SK-N-DZ (cell line): ENCODE measurements around the gene NTRK3.

Experiments
- DNase-seq: peaks from one replicate; pipeline ENCODE4 v3.0.0-alpha.2; 2015; ENCODE audit warnings: low spot score

NTRK3 gene

DNA sequence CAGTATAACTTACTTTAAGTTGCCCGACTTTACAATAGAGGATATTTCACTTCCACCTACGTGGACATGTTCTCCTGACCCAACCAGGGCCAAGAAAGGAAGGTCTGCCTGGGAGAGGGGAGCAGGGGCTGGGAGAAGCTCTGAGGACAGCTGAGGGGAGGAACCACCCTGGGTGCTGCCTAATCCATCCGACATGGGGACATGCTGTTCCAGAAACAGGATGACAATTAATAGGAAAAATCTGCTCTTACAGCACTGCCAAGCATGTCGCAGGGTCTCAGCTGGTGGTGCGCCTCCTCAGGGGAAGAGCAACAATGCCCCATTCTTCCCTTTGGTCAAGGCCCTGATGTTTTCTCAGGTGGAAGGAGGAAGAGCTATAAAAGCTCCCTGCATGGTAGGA lies 132.3 kb downstream of the NTRK3 start:
- no peak for DNase-seq

DNA sequence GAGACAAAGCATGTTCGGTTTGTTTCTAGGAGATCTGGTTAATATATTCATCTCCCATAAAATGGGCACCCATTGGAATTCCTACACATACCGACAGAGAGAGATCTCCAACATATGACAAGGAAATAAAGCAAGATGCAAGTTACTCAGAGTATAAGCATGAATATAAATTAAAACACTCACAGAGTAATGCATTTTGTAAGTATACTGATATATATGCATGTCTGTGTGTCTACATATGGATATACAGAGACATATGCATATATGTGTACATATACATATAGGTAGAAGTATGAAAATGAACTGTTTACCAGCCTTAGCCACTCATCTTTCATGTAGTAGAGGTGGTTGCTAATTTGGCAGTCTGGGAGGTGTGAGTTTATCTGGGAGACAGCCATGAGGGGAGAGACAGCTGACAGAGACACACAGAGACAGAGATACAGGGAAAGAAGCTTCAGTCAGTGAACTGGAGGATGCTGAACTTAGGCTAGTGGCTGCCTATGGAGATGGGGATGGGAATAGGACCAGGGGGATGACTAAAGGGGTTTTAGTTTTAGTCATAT lies 134.5 kb downstream of the NTRK3 start:
- DNase-seq, result no peak

DNA sequence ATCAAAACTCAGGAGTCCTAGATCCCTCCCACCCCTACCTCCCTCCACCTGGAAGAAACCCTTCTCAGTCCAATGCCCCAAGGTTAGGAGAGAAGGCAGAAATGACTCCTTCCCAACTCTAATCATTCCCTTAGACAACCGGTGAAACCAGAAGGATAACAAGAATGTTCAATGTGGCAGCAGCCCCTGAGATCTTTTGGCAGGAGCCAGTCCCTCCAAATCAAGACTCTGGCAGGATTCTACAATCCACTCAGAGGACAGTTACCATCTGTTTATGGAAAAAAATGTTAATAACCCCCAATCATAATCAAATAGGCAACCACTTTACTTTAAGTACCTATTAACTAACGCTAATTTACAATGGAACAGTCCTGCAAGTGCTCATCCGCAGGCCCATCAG lies 136.5 kb downstream of the NTRK3 start:
- DNase-seq, result peak; percentile 11

DNA sequence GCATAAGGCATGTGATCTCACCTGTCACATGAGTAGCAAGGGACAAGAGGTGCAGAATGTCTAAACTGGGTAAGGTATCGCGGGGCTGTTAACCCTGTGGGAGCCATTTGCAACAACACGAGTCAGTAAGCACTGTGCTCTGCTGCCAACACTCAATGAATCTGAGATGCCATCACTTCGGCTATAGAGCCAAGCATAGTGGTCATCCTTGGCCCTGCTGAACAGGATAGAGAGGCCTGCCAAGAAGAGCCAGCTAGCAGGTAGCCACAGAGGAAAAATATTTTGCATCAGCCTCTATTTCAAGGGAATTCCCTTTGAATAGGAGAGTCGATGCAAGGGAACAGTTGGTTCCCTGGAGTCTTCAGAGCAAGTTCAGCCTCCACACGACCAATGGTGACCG lies 137.8 kb downstream of the NTRK3 start:
- DNase-seq, result no peak

DNA sequence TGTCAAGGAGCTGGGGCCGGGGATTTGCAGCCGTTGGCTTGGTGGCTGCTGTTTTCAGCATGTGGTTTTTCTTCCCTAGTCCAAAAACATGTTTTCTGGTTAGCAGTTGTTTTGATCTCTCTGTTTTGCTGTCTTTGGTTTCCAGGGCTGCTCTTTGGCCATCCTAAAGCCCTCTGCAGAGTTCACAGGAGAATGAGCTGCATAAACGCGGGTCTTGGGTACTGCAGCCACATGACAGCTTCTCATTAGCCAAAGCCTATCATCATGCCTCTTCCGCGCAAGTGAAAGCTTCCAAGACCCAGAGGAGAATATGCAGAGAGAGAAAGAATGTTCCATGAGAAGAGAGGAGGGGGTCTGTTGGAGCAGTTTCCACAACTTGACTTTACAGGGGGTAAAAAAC lies 138.5 kb downstream of the NTRK3 start:
- no peak for DNase-seq

DNA sequence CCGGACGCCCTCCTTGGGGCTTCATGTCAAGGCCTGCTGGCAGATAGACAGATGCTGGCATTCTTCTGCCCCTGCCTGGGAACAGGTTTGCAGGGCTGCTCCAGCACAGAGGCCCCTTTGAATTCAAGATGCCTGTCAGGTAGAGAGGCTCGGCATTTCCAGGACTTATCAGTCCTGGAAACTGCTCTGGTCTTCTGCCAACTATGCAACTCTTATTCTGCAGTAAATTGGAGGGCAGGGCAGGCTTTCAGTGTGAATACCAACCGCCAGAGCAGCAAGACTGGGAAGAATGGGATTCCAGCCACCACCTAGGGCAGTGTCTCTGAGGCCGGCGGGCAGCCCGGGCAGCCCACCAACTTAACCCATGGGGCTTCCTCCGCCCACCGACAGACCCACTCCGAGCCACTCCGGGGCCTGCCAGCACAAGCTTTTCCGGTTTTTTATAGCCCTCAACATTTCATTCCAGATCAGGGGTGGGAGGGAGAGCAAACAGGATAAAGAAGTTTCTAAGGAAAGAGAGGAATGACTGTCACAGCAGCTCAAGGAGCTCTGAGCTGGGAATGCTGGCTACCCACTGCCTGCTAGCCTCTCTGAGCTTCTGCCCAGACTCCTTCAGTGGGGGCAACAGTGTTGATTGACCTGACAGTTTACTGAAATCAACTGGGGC lies 140.9 kb downstream of the NTRK3 start:
- DNase-seq, result no peak

DNA sequence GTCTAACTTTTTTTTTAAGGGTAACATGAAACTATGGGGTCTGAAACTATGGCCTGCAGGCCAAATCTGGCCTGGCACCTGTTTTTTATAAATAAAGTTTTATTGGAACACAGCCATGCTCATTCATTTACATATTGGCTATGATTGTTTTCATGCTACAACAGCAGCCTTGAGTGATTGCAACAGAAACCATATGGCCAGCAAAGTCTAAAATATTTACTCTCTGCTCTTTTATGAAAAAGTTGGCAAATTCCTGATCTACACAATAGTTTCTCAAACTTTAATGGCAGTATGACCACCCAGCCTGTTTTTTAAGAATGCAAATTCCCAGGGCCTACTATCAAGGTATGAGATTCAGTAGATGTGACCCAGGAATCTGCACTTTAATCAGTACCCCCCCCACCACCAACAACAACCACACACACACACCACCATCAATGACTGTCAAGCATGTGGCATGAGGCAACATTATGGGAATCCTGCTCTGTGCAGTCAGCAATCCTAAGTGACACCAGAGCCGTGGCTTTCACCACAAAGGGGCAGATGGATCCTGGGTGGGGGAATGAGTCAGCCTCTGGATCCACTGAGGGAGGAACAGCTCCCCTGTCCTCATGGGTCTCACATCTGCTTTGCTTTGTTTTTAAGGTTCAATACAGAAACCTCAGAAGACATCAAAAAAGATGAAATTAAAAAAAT lies 142.8 kb downstream of the NTRK3 start:
- no peak for DNase-seq

DNA sequence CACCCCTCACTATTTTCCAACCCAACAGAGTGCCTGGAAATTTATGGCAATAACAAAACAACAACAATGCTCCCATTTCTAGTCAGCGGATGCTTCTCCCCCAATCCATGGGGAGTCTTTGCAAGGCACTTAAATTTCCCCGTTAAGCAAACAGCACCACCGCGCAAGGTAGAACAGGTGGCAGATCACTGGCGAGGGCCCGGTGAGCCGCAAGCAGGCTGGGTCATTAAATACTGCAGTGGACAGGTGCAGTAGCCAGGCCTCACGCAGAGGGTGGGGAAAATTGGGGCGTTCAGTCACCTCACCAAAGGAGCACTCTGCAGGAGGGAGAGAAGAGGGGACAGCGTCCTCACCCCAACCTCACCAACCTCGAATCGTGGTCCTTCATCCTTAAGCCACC lies 147.5 kb downstream of the NTRK3 start:
- DNase-seq, result no peak

DNA sequence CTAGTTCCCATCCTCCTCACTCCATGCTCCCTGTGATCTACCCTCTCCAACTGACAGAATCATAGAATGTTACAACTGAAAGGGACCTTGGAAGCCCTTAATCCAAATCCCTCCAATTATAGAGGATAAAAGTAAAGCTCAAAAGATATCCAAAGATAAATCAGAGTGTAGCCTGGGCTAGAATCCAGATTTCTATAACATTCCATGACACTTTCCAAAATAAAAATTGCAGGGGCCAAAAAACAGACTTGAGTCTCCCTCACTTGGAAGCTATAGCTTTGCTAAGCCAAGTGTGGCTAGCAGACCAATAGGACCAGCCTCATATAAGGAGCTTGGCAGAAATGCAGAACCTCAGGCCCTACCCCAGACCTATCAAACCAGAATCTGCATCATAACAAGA lies 148.1 kb downstream of the NTRK3 start:
- DNase-seq, result no peak

DNA sequence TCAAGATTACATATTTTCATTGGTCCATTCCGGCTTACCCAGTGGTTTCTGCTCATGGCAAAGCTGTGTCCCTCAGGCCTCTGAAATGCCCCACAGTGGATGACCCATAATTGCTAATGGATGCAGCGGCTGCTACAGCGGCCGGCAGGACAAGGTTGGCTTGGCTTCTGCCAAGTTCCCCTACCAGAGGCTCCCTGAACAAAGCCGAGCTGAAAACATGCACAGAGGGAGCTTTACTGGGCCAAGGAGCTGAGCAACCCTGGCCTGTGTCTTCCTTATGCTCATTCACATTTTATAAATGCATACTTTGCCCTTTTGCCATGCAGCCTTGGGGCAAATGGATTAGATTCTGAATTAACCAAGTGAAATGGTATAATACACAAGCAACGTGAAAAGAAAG lies 150.5 kb downstream of the NTRK3 start:
- no peak for DNase-seq

DNA sequence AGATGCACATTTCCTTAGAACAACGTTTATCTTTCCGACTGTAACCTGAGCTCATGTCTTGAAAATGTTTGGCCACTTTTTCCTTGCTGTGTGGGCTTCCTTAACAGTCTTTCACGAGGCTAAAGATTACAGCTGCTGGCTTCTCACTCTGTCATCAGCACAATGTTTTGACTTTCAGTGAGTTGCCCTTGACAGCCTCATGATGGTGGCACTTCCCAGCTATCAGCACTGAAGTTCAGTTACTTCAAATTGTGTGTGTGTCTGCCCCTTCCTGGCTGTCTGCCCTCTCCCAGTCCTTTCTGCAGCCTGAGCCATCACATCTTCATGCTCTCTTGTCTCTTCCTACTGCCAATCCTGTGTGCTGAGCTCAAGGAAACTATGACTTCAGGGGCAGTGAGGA lies 152.2 kb downstream of the NTRK3 start:
- no peak for DNase-seq

DNA sequence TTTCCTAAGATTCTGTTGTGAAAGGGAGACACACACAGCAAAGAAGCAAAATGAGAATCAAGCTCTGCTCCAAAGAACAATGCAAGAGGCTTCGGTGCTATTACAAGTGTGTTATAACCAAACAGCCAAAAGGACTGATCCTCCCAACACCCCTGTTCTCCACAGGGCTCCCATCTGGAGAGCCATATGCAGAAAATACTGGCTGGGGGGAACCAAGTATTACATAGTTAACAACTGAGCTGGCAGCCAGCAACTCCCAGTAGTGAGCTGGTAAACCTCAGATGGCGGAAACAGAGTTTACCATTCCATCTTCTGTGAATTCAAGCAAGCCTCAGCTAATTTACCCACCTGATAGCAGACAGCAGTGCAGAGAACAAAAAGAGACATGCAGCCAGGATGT lies 156.4 kb downstream of the NTRK3 start:
- DNase-seq, result no peak

DNA sequence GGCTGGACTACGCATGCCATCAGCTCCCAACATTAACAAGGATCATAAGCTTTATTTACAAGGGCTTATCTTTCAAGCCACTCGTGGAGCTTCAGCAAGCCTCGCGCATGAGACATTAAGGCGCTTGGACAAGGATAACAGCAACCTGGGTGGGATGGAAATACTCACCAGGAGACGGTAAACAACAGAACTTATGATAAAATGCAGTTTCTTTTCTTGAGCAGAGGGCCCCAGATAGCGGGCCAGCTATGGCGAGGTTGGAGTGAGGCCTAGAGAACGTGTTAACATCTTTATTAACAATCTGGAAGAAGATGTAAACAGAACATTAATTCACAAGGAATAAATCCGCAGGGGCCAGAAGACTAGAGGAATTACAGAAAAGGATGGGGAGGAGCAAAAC lies 158.2 kb downstream of the NTRK3 start:
- no peak for DNase-seq

DNA sequence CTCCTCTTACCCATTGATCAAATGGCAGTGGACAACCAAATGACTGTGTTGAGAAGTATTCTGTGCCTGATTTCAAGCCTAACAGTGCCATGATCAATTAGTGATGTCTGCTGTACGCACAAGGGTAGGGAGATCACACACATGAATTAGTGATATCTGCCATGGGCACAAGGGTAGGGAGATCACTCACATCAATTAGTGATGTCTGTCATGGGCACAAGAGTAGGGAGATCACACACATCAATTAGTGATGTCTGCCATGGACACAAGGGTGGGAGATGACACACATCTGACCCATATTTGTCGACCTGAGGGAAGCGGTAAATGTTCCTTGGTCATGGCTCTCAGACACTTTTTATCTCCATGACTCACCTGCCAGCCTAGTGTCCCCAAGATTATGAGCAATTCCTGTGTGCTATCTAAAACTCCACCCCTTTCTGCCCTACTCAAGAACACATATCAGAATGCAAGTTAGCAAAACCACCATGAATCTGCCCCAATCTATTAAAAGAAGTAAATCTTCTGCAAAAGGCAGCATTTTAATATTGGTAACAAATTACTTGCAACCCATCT lies 165.0 kb downstream of the NTRK3 start:
- DNase-seq, result no peak

DNA sequence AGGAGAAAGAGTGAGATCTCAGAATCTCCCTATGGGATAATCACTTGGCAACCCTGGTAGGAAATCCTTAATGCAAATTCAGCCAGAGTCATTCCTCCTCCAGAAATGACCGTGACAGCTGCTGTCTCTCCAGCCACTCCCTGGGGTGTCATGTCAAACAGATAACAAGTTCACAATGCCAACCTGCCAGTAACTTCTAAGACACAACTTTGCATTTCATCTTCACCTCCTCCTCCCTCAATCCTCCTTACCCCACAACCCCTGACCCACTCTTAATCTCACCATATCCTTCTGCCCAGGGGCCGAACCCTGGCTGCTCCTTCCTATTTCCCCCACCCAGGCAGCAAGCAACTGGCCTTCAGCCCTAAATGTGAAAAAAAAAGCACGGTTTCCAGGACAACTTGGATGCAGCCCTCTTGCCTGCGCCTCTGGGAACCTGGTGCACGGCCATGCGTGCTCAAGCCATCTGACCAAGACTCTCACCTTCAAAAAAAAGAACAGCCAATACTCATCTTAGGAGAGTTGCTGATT lies 166.0 kb downstream of the NTRK3 start:
- DNase-seq, result no peak

DNA sequence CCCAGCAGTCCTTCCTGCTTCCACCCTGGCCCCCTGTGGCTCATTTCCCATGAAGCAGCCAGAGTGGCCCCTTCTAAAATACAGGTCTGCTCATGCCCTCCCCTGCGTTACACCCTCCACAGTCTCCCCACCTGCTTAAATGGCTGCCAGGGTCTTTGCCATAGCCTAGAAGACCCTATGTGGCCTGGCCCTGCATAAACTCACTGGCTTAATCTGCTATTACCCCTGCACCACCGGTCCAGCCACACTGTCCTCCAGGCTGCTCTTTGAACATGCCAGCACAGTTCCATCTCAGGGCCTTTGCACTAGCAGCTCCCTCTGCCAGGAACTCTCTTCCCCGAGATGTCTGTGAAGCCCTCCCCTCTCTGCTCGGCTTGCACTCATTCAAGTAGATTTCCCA lies 166.8 kb downstream of the NTRK3 start:
- DNase-seq, result no peak

DNA sequence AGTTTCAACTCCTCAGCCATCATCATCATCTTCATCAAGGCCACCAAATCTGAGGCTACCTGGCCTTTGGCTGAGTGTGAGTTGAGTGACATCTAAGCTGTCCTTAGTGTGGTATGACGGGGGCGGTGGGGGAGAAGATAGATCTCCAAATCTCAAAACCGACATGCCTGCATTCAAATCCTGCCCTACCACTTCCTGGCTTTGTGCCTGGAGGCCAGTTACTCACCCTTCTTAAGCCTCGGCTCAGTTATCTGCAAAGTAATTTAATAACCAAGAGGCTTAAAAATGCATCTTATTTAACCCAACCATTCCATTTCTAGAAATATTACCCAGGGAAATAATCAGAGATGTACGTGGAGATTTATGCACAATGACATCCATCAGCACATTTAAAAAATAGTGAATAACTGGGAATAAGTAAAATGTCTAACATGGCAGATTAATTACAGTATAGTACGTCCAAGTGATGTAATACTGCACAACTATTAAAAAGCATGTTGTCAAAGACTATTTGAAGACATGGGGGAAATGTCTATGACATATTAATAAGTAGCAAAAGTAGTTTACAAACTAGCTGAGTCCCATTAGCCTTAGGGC lies 167.4 kb downstream of the NTRK3 start:
- DNase-seq, result no peak

DNA sequence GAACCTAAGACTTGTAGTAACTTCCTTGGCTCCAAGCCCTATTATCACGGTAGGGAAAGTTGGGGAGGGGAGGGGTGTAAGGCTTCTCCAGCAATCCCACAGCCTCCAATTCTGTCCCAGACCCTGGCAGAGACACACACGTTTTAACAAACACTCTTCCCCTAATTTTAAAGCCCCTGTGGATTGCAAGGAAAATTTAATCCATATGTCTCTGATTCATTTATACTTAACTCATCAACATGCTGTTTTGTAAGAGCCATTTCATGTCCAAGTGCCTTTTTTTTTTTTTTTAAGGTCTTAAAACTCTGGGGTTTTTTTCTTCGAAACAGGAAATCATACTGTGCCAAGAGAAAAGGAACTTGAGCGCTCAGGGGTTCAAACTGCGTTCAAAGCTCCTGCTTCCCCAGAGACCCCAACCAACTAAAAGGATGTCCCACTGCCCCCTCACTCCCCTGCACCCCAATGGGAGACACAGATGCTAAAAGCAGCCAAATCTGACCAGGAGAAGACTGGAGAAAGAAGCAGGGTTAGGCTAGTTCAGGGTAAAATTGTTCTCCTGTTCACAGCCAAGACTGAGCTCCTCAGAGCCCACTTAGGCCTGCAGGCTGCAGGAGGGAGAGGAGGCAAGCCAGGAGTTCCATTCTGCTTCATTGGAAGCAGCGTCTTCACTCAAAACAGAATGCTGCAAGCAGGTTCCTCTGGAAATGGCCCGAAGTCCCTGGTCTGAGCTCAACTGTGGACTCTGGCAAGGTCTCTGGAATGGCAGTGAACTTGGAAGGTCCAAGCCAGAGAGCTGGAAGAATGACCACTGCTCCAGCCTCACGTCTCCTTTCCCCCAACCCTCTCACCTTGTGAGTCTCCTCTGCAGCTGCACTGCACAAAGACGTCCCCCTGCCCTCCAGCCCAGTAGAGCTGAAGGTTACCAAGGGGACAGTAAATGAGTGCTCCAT lies 172.5 kb downstream of the NTRK3 start:
- DNase-seq, result no peak

DNA sequence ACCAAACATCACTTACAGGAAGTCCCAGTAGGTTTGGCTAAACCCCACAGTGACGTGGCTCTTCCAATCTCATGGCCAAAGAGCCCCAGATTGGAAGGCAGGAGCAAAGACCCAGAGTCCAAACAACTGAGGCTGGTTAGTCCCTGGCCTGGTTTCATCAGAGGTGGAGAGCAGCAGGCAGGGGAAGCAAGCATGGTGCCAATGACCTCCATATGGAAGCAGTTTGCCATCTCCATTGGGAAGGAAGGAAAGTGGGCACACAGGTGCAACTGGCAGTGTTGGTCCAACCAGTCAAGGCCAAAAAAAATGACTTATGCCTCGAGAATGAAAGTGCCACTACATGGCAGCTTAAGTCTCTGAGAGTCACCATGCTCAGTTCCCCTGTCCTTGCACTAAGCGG lies 175.9 kb downstream of the NTRK3 start:
- no peak for DNase-seq

DNA sequence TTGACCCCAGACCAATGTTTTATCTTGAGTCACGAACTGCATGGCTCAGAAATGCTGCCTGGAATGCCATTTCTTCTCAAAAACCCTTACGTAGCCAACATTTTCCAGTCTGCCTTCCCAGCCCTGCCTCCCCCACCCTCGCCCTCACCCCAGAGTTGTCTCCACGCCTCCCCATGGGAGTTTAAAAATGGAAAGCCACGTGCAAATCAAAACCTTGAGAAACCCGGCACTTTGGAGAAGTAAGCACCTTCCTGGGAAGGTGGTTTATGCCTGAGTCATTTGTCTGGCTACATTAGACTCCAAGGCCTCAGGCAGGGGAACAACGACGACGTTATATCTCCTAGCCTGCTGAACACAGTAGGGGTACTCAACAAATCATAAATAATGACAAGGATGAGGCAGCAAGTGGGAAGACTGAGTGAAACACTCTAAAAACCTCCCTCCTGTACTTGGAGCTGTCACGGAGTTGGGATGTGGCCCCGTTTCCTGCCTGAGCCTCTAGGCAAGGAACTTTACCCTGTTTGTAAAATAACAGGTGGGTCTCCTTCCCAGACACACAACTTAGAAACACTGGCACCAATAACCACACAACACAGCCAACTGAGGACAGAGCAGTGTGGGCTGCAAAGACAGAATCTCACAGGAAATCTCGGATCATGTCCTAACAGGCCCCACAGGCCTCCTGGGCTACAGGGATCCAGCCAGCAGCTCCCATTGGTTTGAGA lies 179.1 kb downstream of the NTRK3 start:
- no peak for DNase-seq

DNA sequence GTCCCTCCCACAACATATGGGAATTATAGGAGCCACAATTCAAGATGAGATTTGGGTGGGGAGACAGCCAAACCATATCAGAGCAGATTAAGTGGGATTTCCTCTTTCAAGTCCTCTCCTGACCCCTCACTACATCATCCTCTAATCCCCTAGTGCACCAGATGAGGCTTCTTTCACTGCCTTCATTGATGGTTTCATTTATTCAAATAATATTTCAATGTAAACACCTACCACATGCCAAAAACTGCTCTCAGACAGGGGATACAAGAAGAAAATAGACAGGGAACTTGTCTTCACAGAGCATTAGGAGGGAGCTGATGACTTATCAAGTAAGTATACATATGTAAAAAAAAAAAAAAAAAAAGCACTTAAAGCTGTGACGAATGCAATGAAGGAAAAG lies 180.2 kb downstream of the NTRK3 start:
- no peak for DNase-seq
